Activated T-cell treated with anti-CD3 and anti-CD28 coated beads for 4 hours (primary cell): ENCODE data around the gene MYO1C.

Experiments used
- DNase-seq: peaks from one replicate; pipeline ENCODE4 v3.0.0-alpha.2; 2020

The MYO1C gene

DNA sequence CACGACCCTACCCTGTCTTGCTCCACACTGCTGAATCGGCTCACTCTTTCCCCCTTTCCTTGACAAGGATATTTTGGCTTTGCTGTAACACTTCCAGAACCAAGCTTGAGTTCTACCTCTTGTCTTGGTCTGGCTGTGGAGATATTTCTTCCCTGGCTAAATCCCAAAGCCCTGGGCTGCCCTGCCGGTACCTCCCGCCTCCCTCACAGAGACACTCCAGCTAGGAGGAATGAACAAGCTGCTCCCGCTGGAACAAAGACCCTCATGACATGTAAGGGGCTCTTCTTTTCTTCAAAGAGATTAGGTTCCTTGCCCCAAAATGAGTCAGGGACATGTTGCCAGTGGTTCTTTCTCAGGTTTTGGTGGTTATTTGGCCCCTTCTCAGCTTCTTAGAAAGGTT, 13.1 kb upstream of the MYO1C start:
- no peak for DNase-seq

DNA sequence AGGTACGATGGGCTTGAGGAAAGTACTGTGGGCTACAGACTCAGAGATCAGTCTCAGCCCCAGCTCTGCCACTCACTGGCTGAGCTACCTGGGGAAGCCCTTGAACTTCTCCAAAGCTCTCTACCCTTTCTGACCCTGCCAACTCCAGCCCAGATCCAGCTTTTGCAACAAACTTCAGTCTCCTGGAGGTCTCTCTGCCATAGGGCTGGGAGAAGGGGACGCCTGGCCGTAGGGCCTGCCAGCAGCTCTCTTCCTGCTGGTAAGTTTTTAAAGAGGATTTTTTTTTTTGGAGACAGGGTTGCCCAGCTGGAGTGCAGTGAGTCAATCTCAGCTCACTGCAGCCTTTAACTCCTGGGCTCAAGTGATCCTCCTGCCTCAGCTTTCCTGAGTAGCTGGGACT, 12.4 kb upstream of the MYO1C start:
- no peak for DNase-seq

DNA sequence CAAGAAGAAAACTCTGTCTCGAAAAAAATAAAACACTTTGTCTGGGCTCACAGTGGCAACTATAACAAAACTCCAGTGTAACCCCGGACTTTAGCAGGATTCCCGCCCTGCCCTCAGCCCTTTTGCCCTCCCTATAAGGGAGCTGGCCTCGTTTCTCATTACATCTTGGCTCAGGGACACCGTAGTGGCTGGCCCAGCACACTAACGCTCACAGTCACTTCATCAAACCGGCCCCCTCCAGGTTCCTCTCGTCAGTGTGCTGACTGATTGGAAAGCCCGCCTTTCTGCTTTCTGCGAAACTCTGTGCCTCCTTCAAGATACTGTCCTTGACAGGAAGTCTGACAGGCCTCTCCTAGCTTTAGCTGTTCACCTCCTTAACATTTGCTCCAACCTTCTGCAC, 11.2 kb upstream of the MYO1C start:
- DNase-seq: no peak

DNA sequence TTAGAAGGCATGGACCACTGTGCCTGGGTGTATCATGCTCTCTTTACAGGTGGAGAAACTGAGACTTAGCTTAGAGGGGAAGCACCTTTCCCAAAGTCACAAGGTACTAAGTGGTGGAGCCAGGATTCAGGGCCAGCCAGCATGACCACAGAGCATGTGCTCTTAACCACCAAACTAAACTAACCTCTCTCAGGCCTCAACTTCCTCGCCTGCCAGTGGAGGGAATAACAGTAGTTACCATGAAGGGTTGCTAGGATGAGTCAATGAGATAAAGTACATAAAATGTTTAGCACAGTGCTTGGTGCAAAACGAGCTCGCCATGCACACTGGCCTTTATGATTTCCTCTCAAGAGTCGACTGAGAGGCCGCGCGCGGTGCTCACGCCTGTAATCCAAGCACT, 6.4 kb upstream of the MYO1C start:
- DNase-seq: no peak

DNA sequence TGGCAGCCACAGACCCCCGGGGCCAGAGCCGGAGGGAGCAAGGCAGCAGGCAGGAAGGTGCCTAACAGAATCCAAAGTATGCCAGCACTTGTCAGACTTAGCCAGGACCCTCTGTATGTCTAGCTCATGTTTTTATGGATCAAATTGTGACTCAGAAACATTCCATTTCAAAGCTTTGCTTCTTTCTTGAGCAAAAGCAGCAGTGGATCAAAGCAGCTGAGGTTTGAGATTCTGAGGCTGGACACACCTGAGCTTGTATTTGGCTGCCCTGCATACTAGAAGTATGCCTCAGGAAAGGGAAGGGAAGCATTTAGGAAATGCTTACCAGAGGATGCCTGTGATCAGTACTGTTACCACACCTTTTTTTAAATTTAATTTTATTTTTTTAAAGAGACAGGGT, 5.7 kb upstream of the MYO1C start:
- no peak for DNase-seq

DNA sequence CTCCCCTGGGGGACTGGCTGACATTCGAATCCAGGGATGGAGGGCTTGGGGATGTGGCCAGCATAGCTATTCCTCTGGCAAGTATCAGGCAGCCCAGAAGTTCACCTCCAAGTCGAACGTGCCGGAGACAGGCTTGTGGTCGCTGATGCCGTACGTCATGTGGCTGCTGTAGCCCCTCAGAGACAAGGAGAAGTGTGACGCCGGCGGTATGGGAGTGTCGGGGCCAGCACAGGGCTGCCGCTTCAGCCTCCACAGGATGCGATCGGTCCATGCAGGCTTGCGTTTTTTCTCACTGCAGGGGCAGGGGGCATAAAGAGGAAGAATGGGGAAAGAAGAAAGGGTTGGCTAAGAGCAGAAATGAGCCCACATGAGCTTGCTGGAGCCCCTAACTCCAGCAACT, 5.3 kb upstream of the MYO1C start:
- DNase-seq: no peak

DNA sequence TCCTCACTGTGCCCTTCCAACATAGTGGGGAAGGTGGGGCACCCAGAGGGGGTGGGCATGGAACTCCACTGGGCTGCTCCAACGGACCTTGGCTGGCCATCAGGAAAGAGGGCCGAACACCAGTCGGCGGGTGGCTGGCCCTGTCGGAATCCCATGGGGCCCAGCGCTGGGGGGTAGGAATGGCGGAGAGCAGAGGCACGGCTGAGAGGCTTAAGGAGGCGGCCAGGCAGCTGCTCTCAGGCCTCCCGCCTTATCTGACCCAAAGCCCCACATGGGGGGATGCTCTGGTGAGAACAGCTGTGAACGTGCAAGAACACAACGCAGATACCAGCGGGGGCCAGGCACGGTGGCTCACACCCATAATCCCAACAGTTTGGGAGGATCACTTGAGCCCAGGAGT, 4.4 kb upstream of the MYO1C start:
- no peak for DNase-seq

DNA sequence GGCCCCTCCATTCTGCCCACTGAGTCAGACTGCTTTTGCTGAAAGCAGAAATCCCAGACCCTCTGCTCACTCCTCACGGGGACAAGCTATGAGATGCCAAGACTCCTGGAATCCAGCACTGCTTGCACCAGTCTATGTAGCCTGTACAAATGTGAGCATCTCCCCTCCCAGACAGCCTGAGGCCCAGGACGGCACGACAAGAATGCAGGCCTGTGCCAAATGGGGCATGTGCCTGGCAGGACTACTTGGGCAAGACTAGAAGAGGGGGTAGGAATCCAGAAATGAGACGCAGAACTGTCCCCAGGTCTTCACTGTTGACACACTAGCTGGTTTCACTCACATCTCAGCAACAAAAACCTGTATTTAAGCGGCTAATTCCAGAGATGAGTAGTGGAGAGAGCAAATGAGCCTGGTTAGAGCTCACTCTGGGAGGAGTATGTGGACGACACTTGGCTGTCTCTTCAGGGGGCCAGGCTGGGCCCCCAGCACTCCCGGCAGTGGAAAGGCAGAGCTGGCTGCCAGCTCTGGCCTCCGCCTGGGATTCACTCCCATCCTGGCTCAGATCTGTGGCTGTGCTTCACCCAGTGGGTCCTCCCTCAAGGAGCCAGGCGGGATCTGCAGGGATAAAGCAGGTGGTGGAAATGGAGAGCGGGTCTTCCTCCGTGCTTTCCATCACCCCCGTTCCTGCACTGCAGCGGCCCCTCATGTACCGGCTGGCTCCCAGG, 2.9 kb upstream of the MYO1C start:
- no peak for DNase-seq

DNA sequence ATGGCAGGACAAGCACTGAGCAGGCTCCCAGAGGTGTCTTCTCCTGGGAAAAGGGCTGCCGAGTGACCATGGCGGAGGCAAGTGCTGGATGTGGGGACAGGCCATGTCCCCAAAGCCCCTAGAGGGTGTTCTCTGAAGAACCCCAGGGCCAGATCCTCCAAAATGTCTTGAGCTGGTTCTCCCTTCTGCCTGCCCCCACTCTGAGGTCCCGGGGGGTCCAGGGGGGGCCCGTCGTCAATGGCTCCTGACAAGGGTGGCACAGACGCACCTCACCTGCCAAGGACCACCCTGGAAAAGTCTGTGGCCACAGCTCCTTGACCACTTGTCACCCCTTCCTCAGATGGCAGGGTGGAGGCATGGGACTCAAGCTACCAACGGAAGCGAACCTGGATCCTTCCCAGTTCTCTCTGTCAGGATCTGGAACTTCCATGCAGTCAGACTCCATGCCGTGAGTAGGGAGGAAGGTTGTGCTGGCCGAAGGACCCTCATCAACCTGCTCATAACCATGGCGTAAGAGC, 2.3 kb upstream of the MYO1C start:
- no peak for DNase-seq

DNA sequence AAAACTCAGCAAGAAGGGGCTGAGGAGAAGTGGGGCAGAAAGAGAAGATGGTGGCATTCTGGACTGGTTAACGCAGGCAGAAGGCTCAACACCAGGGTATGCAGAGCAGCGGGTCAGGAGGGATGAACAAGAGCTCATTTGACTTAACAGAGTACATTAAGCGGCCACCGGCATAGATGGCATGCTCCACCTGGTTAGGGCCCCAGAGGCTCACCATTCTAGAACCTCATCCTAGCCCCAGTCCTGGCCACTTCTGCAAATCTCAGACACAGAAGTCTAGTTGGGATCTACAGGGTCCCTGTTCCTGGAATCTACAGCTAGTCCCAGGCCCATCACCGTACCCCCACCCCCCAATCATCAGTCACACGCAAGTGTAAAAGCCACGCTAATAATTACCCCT, 1.7 kb upstream of the MYO1C start:
- DNase-seq: no peak

DNA sequence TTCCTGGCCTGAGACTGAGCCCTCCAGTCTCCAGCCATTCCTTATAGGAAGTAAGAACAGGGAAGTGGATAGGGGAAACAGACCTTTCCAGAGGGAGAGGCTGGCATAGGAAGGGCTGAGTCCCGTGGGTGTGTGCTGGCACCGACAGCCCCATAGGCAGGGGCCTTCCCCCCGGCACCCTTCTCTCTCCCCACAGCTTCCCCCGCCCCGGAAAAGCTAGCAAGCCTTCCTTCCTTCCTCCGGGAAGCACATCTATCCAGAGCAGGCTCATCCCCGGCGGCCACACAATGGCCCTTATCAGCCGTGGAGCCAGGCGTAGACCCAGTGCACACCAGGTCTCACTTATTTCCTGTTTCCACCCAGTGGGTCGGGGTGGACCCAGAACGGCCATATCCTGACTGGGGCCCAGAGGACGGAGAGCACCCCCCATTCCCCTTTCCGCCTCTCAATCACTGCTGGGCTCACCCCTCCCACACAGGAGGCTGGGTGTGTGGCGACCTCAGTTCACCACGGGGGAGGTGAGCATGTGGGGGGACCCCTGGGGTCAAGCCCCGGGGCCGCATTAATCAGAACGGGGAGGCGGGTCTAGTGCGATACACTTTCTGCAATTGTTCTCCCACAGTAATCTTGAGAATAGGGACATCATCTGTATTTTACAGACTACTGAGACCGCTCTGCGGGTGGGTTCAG, 950 bp upstream of the MYO1C start:
- DNase-seq: no peak

DNA sequence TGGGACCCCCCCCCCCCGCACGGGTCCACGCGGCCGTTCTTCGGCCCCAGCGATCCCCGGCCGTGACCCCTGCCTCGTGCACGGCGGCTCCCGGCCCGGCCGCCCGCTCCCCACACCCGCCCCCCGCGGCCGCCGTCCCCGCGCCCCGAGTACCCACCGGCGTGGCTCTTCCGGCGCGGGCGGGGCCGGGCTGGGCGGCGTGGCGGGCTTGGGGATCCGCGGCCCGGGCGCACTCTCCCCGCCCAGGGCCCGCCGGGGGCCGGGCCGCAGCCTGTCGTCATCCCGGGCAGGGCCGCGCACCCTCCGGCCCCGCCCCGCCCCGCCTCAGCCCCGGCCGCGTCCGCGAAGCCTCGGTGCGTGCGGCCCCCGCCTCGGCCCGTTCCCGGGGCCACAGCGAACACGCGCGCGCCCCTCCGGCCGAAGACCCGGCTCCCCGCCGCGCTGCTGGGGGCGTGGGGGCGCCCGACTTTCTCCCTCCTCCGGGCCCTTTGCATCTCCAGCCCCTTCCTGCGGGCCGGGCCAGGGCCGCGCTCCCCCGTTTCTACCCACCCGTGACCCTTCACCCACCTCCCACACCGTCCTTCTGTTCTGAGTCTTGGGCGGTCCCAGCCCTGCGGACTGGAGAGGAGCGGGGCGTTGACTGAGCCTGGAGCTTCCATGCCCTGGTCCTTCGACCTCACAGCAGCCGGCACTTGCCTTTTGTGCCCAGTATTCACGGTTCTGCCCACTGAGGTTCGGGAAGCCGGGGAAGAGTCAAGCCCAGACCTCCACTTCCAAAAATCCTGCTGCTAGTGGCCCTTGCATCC, 840 bp downstream of the MYO1C start:
- DNase-seq: no peak

DNA sequence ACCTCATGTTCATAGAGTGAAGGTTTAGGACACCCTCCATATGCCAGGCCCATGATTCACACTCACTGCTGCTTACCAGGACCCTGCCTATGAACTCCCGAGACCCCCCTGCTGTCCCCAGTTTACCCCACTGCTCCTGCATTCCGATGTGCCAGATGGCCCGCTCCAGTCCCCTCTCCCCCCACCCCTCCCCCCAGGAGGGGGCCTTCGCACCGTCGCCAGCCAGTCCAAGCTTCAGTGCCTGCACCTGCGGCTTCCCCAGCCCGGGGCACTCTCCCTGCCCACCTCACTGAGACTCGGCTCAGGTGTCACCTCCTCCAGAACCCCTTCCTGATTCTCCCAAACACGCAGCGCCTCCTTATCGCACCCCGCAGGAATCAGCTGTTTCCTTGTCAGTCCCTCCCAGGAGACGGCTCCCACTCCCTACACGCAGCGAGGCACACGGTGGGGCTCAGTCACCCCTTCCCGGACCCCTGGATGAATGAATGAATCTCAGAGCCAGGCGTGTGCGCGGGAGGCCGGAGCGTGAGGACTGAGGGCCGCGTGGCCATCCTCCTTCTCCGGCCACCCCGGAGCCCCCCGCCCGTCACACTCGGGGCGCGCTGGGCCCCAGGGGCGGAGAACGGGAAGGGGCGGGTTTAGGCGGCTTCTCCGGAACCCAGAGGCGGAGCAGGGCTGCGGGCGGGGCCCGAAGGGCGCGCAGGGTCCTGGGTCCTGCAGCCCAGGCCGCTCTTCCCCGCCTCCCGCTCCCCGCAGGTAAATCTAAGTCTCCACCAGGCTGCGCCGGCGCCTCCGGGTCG, 1.6 kb downstream of the MYO1C start:
- peak; percentile 49 for DNase-seq

DNA sequence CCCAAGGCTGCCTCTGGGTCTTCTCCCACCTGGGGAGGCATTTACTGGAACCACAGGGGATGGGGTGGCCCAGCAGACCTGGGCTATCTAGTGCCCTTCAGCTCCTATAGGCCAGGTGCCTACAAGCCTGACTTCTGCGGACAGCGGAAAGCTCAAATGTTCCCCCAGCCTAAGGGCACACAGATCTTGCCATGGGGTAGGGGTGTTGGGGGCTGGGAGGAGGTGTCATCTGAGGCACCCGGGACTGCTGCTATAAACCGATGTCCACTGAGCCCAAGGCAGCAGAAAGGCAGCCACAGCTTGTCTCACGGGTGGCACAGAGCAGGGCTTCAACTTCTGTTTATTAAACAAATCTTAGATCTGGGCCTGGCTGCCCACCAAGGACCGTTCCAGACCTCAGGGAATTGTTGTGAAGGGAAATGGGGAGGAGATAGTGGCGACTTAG, 3.6 kb downstream of the MYO1C start:
- DNase-seq: no peak

DNA sequence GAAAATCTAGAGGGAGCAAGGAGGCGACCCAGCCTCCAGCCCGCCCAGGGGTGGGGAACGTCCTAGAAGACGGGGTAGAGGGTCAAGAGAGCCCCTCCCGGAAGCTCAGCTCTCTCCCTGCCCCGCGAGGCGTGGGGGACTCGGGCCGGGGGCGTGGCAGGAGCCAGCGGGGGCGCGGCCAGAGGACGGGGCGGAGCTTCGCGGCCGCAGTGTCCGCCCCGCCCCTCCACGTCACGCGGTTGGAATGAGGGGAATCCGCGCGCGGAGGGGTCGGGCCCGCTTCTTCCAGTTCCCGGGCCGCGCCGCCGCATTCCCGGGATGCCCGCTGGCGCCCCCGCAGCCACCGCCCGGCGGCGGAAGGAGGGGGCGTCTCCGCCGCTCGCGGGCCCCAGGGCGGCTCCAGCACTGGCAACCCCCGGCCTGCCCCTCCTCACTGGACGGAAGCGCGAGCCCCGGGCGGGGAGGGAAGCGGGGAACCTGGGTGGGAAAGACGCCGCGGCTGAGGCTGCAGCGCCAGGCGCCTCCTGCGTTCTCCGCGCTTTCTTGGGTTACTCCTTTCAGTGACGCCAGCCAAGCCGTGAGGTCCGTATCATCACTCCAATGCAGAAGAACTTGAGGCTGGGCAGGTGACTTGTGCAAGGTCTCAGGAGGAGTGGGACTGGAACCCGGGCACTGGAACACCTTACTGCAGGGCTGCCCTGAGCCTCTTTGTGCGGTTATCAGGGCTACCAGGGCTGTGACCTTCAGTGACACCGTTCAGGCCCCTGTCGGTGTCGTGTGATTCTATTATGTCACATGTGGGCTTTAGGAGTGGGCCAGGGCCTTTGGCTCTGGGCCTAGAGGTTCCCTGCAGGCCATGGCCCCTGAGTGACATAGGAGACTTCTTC, 4.3 kb downstream of the MYO1C start:
- DNase-seq: peak; percentile 53

DNA sequence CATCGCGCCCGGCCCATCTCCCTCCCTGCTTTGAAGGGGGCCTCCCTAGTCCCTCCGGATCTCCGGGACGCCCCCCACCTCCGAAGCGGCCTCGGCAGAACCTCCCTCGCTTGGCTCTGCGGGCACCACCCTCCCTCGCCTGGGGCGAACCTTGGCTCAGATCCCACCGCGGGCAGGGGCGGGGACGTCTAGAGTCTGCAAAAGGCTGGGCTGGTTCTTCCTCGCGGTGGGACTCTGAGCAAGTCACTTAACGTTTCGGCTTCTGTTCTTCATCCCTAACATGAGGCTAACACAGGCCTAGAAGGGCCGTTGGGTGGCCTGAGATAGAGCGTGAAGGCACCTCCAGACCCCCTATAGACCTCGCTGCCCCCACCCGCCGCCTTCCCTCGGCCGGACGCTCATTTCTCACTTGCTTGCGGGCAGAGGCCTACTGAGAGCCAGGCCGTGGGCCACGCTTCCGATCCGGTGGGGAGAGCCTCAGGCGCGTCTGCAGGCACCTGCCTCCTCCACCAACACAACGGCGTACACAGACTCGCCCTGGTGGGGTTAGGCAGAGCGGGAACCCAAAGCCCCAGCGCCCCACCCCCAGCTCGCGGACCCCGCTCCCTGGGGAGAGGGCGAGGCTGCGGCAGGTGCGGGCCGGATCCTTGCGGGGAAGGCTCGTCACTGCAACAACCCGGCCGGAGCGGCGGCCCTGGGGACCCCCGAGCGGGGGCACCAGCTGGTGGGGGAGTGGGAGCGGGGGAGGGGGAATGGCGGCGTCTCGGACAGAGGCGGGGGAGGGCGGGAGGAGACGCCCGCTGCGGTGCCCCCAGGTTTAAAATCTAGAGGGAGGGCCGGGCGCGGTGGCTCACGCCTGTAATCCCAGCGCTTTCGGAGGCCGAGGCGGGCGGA, 5.4 kb downstream of the MYO1C start:
- DNase-seq: peak; percentile 72

DNA sequence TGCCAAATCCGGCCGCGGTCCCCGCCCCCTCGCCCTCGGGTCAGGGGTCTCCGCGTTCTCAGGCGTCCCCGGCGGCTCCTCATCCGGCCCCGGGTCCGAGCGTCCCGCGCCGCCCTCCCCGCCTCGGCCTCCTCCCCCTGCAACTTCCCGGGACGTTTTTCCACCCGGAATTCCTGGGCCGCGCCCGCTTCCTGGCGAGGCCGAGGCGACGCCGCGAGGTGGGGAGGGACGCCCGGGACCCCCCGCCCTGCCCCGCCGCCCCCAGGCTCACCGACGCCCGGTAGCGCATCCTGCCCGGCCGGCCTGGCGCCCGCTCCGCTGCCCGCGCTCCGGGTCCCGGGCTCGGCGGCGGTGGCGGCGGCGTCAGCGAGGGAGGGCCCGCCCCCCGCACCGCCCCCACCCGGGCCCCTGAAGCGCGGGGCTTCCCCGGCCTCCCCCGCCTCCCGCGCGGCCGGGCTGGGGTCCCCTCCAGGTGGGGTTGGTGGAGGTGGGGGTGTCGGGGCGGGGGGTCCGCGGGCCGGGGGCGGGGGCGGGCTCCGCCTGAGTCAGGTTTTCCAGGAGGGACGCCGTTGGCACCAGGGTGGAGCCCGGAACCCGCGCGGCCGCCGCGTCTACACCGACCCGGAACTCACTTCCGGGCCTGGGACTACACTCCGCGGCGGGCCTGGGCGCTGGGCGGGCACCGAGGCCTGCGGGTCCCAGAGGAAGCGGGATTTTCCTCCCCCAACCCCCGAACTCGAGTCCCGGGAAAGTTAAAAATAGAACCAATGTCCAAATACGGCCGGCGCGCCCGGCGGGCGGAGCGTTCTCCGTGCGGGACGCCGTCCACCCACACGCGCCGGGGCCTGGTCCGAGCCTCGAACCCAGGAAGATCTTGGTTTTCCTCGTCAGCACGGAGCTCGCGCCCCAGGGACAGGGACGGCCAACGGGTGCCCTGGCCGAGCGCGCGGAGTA, 6.8 kb downstream of the MYO1C start:
- DNase-seq: peak; percentile 66

DNA sequence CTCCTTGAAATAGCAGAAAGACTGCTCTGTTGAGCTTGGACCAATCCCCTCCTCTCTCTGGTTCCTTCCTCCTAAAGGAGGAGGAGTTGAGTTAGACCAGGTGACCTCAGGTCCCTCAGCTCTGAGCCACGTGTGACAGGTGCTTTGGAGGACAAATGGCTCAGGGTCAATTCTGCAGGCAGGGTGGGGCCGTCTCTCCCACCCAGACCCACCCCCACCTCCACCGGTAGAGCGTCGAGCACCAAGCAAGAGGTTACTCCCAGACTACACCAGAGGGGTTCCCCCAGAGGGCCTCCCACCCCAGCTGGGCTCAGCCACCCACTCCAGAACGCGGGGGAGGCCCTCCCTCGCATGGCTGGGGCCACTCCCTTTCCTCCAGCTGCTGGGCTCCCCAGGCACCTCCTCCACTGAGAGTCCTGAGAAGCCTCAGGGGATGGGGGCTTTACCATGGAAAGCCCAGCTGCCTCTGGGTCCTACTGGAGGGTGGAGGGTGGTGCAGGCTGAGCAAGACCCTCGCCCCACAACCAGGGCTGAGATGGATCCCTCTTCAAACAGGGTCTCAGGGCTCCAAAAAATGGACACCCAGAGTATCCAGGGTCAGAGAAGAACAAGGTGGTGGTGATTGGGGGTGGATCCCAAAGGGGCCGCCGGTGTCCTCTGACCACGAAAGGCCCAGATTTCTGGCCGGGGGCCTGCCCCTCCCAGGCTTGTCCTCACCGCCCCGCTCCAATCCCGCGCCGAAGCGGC, 7.6 kb downstream of the MYO1C start:
- no peak for DNase-seq

DNA sequence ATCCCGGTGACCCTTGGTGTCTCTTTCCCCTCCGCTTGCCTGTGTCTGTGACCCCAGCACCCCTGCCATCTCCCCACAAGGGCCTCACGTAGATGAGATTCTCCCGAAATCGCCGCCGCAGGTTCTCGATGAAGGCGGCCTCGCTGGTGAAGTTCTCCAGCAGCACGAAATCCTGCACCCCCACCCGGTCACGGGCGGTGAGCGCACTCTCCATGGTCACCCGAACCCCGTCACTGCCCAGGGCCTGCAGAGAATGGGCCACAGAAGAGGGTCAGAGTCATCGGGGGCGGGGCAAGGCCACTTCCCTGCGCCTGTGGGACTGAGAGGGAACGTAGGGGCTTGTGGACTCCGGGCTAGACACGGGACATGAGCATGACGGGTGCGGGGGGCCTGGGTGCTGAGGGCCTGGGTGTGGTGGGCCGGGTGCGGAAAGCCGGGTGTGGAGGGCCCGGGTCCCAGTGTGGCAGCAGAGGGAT, 8.4 kb downstream of the MYO1C start:
- no peak for DNase-seq
